DND-41 (cell line): ENCODE results near the gene PACS1.

Experiments
- ATAC-seq: fragments of 200-7000 bp; cut with Tn5 transposase; 3 replicates; pipeline ENCODE4 v1.9.1; 2021; ENCODE audit warnings: low read depth; ENCODE audit not compliant: insufficient read depth
- DNase-seq: peaks from one replicate; pipeline ENCODE4 v3.0.0-alpha.2; 2020
- H2AFZ ChIP-seq: 2 replicates; pipeline ENCODE4 v1.6.0; 2012; ENCODE audit warnings: low read depth, low read length
- H3K27ac ChIP-seq: 2 replicates; pipeline ENCODE4 v1.5.1; 2012; ENCODE audit warnings: low read length, inconsistent platforms
- H3K27me3 ChIP-seq: fragments of 200-600 bp; sonication (generic); 2 replicates; pipeline ENCODE4 v1.6.0; 2012; ENCODE audit warnings: low read length, mild to moderate bottlenecking, inconsistent platforms; ENCODE audit not compliant: insufficient read depth, poor library complexity
- H3K36me3 ChIP-seq: 2 replicates; pipeline ENCODE4 v1.5.1; 2012; ENCODE audit warnings: low read length, inconsistent platforms; ENCODE audit not compliant: insufficient read depth
- H3K4me1 ChIP-seq: 2 replicates; pipeline ENCODE4 v1.5.1; 2012; ENCODE audit warnings: mild to moderate bottlenecking, low read length; ENCODE audit not compliant: insufficient read depth
- H3K4me2 ChIP-seq: 2 replicates; pipeline ENCODE4 v1.6.0; 2012; ENCODE audit warnings: mild to moderate bottlenecking, moderate library complexity, low read length, inconsistent platforms; ENCODE audit not compliant: insufficient read depth
- H3K4me3 ChIP-seq, 2 experiments: fragments of 200-600 bp in 1 of 2; shearing (Covaris generic) in 1 of 2; 2 replicates each; pipeline ENCODE4 v1.5.1; 2012 to 2016; ENCODE audit warnings: inconsistent platforms in 2 of 2, low read length in 2 of 2, mild to moderate bottlenecking in 2 of 2, low read depth in 1 of 2, moderate library complexity in 1 of 2
- H3K79me2 ChIP-seq: 2 replicates; pipeline ENCODE4 v1.6.0; 2012; ENCODE audit warnings: low read length, inconsistent platforms; ENCODE audit not compliant: insufficient read depth
- H3K9ac ChIP-seq: 2 replicates; pipeline ENCODE4 v1.6.0; 2012; ENCODE audit warnings: low read depth, mild to moderate bottlenecking, inconsistent platforms, low read length, moderate library complexity
- H3K9me3 ChIP-seq: 2 replicates; pipeline ENCODE4 v1.5.1; 2012; ENCODE audit warnings: low read length, moderate library complexity, mild to moderate bottlenecking, inconsistent platforms; ENCODE audit not compliant: insufficient read depth, severe bottlenecking
- H4K20me1 ChIP-seq: 2 replicates; pipeline ENCODE4 v1.6.0; 2012; ENCODE audit warnings: low read length; ENCODE audit not compliant: insufficient read depth
- CTCF ChIP-seq: IDR thresholded peaks from 2 replicates; pipeline ENCODE4 v1.5.1; 2012; ENCODE audit warnings: borderline replicate concordance, low read length, moderate library complexity, mild to moderate bottlenecking; ENCODE audit not compliant: poor library complexity, severe bottlenecking; ENCODE audit errors: extremely low read depth
- EZH2 ChIP-seq: IDR thresholded peaks from 3 replicates; pipeline ENCODE4 v1.6.1; 2012; ENCODE audit warnings: borderline replicate concordance, low read depth, mild to moderate bottlenecking, moderate library complexity, low read length, inconsistent platforms; ENCODE audit not compliant: severe bottlenecking

PACS1 gene

DNA sequence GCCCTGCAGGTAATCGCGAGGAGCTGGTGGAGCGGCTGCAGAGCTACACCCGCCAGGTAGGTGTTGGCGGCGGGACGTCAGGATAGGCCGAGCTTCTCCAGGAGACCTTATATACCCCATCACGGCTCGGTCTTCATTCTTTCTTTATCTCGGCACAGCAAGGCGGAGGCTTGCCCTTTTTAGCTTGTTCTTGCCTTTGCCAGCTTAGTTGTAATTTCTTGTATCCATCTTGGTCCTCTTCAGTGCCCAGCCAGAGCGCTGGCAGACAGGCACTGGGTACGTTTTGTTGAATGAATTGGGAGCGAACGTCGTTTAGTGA lies 17.4 kb upstream of the PACS1 start:
- Histone ChIP-seq H3K4me3 (peak overlapping the region; percentile 70 to 83), H3K36me3 (peaks cover 52% of the 10 kb centered on the region), H3K4me1 (peaks cover 32% of the 10 kb centered on the region), H3K9me3 (no peaks in the 10 kb centered on the region), H3K9ac (peak overlapping the region; percentile 77), H3K27ac (peak overlapping the region; percentile 79), H3K4me2 (peak overlapping the region; percentile 97), H3K27me3 (no peaks in the 10 kb centered on the region), H2AFZ (peak overlapping the region; percentile 97), H3K79me2 (peaks cover 38% of the 10 kb centered on the region), H4K20me1 (peaks cover 15% of the 10 kb centered on the region; the same call in 1 of the 2 replicates)
- DNase-seq (no peak), ATAC-seq (no peak)
- TF ChIP-seq EZH2 (no peak), CTCF (no peak)

GRCh38 chr11:66055021-66055420 lies 15.1 kb upstream of the PACS1 start:
- TF ChIP-seq CTCF (no peak), EZH2 (no peak)
- Histone ChIP-seq H3K4me1 (peaks cover 32% of the 10 kb centered on the region), H3K27me3 (no peaks in the 10 kb centered on the region), H3K27ac (no peak overlapping the region), H2AFZ (no peak overlapping the region), H3K9me3 (no peaks in the 10 kb centered on the region), H3K9ac (no peak overlapping the region), H4K20me1 (peaks cover 23% of the 10 kb centered on the region; the same call in 1 of the 2 replicates), H3K4me2 (no peak overlapping the region; the same call in 1 of the 2 replicates), H3K36me3 (peaks cover 74% of the 10 kb centered on the region), H3K4me3 (no peak overlapping the region), H3K79me2 (peaks cover 42% of the 10 kb centered on the region)
- DNase-seq (no peak), ATAC-seq (no peak)

GRCh38 chr11:66056501-66056900 lies 13.6 kb upstream of the PACS1 start:
- ATAC-seq (no peak), DNase-seq (no peak)
- Histone ChIP-seq H3K4me1 (peaks cover 22% of the 10 kb centered on the region), H3K4me3 (no peak overlapping the region), H3K27ac (no peak overlapping the region), H4K20me1 (peaks cover 26% of the 10 kb centered on the region; the same call in 1 of the 2 replicates), H3K9me3 (no peaks in the 10 kb centered on the region), H3K27me3 (no peaks in the 10 kb centered on the region), H3K36me3 (peaks cover 89% of the 10 kb centered on the region), H2AFZ (no peak overlapping the region), H3K4me2 (no peak overlapping the region), H3K9ac (no peak overlapping the region), H3K79me2 (peaks cover 47% of the 10 kb centered on the region)
- TF ChIP-seq EZH2 (no peak), CTCF (no peak)

DNA sequence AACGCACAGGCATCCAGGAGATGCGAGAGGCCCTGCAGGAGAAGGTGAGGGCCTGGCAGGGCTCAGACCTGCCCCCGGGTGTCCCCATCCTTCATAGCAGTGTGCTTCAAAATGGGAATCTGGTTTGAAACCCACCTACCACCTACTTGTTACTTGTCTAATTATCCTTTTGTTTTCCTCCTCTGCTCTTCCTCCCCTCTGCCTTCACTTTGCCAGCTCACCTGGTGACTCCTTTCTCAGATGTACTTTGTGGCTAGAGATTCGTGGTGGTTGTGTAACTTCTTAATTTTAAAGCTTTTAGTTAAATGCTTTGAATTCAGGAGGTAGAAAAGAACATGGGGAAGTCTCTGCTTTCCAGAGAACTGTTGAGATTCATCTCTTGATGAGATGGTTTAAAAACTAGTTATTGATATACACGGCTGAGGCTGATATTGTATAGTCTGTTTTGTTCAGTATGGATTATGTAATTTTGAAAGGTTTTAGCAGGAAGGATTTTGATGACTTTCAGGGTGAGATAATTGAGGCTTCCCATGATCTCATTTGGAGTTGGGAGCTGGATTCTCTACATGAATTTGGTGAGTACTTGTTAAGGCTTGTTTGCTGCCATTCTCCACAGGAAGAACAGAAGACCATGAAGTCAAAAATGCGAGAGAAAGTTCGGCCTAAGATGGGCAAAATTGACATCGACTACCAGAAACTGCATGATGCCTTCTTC lies 9.9 kb upstream of the PACS1 start:
- Histone ChIP-seq H3K79me2 (peaks cover 43% of the 10 kb centered on the region), H2AFZ (no peak overlapping the region), H3K4me1 (peaks cover 2% of the 10 kb centered on the region; the same call in 1 of the 2 replicates), H3K27me3 (no peaks in the 10 kb centered on the region), H3K9me3 (no peaks in the 10 kb centered on the region), H3K4me3 (no peak overlapping the region), H3K9ac (no peak overlapping the region), H4K20me1 (peaks cover 15% of the 10 kb centered on the region; the same call in 1 of the 2 replicates), H3K27ac (no peak overlapping the region), H3K4me2 (no peak overlapping the region), H3K36me3 (peaks cover 97% of the 10 kb centered on the region)
- TF ChIP-seq EZH2 (no peak), CTCF (no peak)
- no peak for ATAC-seq
- no peak for DNase-seq
